ENCODE measurements around the gene KCNQ2. TPM values are rescaled to one million over a fixed set of nuclear protein-coding genes. Genes with fewer than 3 reads are reported as not detected.
"Not testable (repeated sequence)": the region's sequence is repeated elsewhere in the genome, so short reads cannot be mapped to it uniquely, and the experiment has no call there.

KCNQ2 gene
- total and polyA plus RNA-seq, 4 donors: not detected

DNA sequence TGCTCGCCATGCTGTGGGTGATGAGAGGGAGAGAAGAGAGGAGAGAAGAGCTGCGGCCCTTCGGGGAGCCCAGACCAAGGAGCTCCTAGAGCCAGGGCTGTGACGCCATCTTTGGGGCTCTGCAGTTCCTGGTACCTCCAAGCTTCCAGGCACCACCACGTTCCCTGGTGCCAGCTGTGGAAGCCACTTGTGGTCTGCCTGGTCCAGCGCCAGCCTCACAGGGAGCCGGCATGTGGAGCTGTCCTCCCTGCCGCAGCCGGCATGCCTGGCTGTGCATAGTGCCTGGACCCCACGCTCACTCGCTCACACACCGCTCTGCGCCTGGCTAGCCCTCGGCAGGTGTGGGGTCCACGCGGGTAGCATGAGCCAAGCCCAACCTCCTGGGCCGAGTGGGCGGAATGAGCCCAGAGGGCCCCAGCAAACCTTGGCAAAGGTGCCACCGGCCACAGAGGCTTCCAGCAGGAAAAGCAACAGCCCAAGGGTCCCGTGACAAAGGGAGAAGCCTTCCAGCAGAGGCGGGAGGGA lies 92.0 kb downstream of the KCNQ2 start (continued):
- TF ChIP-seq, protein P1, sequence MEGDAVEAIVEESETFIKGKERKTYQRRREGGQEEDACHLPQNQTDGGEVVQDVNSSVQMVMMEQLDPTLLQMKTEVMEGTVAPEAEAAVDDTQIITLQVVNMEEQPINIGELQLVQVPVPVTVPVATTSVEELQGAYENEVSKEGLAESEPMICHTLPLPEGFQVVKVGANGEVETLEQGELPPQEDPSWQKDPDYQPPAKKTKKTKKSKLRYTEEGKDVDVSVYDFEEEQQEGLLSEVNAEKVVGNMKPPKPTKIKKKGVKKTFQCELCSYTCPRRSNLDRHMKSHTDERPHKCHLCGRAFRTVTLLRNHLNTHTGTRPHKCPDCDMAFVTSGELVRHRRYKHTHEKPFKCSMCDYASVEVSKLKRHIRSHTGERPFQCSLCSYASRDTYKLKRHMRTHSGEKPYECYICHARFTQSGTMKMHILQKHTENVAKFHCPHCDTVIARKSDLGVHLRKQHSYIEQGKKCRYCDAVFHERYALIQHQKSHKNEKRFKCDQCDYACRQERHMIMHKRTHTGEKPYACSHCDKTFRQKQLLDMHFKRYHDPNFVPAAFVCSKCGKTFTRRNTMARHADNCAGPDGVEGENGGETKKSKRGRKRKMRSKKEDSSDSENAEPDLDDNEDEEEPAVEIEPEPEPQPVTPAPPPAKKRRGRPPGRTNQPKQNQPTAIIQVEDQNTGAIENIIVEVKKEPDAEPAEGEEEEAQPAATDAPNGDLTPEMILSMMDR (IDR thresholded peaks at IDR 0.05; ENCODE audit: low read depth, low read length, missing input control): no peak

DNA sequence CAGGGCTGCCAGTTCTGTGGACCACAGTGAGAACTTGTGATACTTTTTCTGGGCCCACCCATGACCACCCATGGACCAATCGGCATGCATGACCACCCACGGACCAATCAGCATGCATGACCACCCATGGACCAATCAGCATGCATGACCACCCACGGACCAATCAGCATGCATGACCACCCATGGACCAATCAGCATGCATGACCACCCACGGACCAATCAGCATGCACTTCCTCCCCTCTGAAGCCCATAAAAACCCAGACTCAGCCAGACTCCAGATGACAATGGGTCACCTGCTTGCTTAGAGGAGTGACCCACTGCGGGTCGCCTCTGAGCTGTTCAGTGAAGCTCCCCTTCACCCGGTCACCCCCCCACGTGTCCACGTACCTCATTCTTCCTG lies 92.6 kb downstream of the KCNQ2 start:
- H3K4me3 ChIP-seq (ENCODE audit: low read depth in 1 of 3, low read length in 3 of 3); H3K27me3 ChIP-seq (ENCODE audit: control insufficient read depth in 4 of 4, insufficient read depth in 4 of 4, low read length in 3 of 4); H3K9me3 ChIP-seq (ENCODE audit: control insufficient read depth in 4 of 4, low read length in 3 of 4); H3K36me3 ChIP-seq (ENCODE audit: control insufficient read depth in 4 of 4, insufficient read depth in 3 of 4, low read depth in 1 of 4, low read length in 3 of 4); DNase-seq (ENCODE audit: low spot score); H3K27ac ChIP-seq (ENCODE audit: low read depth in 1 of 2, low read length in 2 of 2); H3K4me1 ChIP-seq (ENCODE audit: control insufficient read depth in 4 of 4, insufficient read depth in 4 of 4, low read length in 3 of 4); H3K9ac ChIP-seq (ENCODE audit: low read depth in 1 of 2, low read length in 2 of 2): not testable (repeated sequence)
- 80% methylated on average over 9 of the region's 9 CpGs for WGBS

DNA sequence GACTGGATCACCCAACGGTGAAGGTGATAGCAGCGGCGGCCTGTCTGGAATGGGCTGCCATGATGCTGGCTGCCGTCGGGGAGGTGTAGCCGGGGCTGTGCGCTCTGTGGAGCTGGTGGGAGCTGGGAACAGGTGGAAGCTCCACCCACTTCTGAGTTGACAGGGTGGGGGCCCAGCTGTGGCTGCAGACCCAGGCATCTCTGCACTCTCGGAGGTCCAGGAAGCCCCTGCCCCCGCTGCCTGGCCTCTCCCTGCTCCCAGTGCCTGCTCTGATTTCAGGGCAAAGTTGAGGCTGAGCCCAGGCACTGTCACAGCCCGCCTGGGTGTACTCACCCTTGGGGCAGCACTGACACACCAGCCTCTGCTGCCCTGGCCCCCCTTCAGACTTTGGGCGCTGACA lies 93.2 kb downstream of the KCNQ2 start:
- Histone ChIP-seq H3K9me3 (ENCODE audit: control insufficient read depth in 4 of 4, low read length in 3 of 4) (no peaks in the 10 kb centered on the region), H3K4me1 (ENCODE audit: control insufficient read depth in 4 of 4, insufficient read depth in 4 of 4, low read length in 3 of 4) (peaks cover 0 to 4% (median 0%) of the 10 kb centered on the region in 4 donors), H3K27ac (ENCODE audit: low read depth in 1 of 2, low read length in 2 of 2) (no peak overlapping the region), H3K36me3 (ENCODE audit: control insufficient read depth in 4 of 4, insufficient read depth in 3 of 4, low read depth in 1 of 4, low read length in 3 of 4) (no peaks in the 10 kb centered on the region), H3K9ac (ENCODE audit: low read depth in 1 of 2, low read length in 2 of 2) (no peak overlapping the region), H3K27me3 (ENCODE audit: control insufficient read depth in 4 of 4, insufficient read depth in 4 of 4, low read length in 3 of 4) (peaks cover 0 to 3% (median under 1%) of the 10 kb centered on the region in 4 donors), H3K4me3 (ENCODE audit: low read depth in 1 of 3, low read length in 3 of 3) (no peak overlapping the region)
- no peak for DNase-seq (ENCODE audit: low spot score)
- WGBS: 78% methylated on average over 11 of the region's 11 CpGs
- TF ChIP-seq, protein P2, sequence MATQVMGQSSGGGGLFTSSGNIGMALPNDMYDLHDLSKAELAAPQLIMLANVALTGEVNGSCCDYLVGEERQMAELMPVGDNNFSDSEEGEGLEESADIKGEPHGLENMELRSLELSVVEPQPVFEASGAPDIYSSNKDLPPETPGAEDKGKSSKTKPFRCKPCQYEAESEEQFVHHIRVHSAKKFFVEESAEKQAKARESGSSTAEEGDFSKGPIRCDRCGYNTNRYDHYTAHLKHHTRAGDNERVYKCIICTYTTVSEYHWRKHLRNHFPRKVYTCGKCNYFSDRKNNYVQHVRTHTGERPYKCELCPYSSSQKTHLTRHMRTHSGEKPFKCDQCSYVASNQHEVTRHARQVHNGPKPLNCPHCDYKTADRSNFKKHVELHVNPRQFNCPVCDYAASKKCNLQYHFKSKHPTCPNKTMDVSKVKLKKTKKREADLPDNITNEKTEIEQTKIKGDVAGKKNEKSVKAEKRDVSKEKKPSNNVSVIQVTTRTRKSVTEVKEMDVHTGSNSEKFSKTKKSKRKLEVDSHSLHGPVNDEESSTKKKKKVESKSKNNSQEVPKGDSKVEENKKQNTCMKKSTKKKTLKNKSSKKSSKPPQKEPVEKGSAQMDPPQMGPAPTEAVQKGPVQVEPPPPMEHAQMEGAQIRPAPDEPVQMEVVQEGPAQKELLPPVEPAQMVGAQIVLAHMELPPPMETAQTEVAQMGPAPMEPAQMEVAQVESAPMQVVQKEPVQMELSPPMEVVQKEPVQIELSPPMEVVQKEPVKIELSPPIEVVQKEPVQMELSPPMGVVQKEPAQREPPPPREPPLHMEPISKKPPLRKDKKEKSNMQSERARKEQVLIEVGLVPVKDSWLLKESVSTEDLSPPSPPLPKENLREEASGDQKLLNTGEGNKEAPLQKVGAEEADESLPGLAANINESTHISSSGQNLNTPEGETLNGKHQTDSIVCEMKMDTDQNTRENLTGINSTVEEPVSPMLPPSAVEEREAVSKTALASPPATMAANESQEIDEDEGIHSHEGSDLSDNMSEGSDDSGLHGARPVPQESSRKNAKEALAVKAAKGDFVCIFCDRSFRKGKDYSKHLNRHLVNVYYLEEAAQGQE (IDR thresholded peaks at IDR 0.05): no peak
- TF ChIP-seq JUND (IDR thresholded peaks at IDR 0.05) (no peak), NR2F2 (IDR thresholded peaks at IDR 0.05) (no peak), FOXA1 (IDR thresholded peaks at IDR 0.05) (no peak), GABPA (IDR thresholded peaks at IDR 0.05 in 1 of 2, conservative IDR thresholded peaks at IDR 0.05 in 1 of 2) (no peak), RXRA (IDR thresholded peaks at IDR 0.05) (no peak), FOXA2 (IDR thresholded peaks at IDR 0.05) (no peak), SP1 (IDR thresholded peaks at IDR 0.05) (no peak), HNF4G (IDR thresholded peaks at IDR 0.05) (no peak), YY1 (IDR thresholded peaks at IDR 0.05) (no peak)
- TF ChIP-seq, protein P3, sequence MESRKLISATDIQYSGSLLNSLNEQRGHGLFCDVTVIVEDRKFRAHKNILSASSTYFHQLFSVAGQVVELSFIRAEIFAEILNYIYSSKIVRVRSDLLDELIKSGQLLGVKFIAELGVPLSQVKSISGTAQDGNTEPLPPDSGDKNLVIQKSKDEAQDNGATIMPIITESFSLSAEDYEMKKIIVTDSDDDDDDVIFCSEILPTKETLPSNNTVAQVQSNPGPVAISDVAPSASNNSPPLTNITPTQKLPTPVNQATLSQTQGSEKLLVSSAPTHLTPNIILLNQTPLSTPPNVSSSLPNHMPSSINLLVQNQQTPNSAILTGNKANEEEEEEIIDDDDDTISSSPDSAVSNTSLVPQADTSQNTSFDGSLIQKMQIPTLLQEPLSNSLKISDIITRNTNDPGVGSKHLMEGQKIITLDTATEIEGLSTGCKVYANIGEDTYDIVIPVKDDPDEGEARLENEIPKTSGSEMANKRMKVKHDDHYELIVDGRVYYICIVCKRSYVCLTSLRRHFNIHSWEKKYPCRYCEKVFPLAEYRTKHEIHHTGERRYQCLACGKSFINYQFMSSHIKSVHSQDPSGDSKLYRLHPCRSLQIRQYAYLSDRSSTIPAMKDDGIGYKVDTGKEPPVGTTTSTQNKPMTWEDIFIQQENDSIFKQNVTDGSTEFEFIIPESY (IDR thresholded peaks at IDR 0.05): no peak
- TF ChIP-seq, protein P1 (IDR thresholded peaks at IDR 0.05; ENCODE audit: low read depth, low read length, missing input control): no peak
